Fibroblast of mammary gland (primary cell): Measurements from ENCODE around the gene STK38L.

Experiments
- DNase-seq: peaks from one replicate; pipeline ENCODE4 v3.0.0-alpha.2; 2010; ENCODE audit warnings: low read depth
- H3K4me3 ChIP-seq: 2 replicates; pipeline ENCODE4 v1.5.1; 2011; ENCODE audit warnings: low read depth, mild to moderate bottlenecking, low read length, moderate library complexity; ENCODE audit not compliant: control insufficient read depth
- CTCF ChIP-seq: conservative IDR thresholded peaks from 2 replicates; pipeline ENCODE4 v1.5.1; 2011; ENCODE audit warnings: low read depth, low read length, inconsistent platforms; ENCODE audit not compliant: control insufficient read depth, insufficient read depth

STK38L gene

GRCh38 chr12:27345376-27345775, 101.3 kb downstream of the STK38L start:
- no peak overlapping the region for H3K4me3 ChIP-seq
- no peak for TF ChIP-seq CTCF
- no peak for DNase-seq

DNA sequence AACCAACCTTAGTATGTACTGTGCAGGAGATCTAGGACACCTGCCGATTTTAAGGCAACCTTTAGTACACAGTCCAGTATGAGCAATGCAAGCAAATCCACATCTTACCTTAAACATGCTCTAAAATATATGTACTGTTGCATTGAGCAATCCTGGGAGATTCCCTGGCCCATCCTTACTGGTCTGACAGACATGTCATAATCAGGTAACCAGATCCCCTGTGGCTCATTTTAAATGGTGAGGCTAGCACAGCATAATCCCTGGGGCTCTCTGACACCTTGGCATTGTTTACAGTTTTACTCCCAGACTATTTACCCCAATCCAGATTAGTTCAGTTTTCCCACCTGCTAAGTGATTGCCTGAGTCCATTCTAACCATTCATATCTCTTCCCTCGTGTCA, 103.7 kb downstream of the STK38L start:
- no peak for DNase-seq
- TF ChIP-seq CTCF: no peak
- H3K4me3 ChIP-seq: no peak overlapping the region

- no peak for DNase-seq
- no peak for TF ChIP-seq CTCF
- H3K4me3 ChIP-seq: no peak overlapping the region
Observed at GRCh38 chr12:27351476-27351875, 107.4 kb downstream of the STK38L start.

- no peak overlapping the region for H3K4me3 ChIP-seq
- TF ChIP-seq CTCF: no peak
- DNase-seq: no peak
Observed at GRCh38 chr12:27355486-27355885, 111.4 kb downstream of the STK38L start.

- no peak for TF ChIP-seq CTCF
- no peak overlapping the region for H3K4me3 ChIP-seq
- DNase-seq: no peak
Observed at GRCh38 chr12:27355979-27356378, 111.9 kb downstream of the STK38L start.

DNA sequence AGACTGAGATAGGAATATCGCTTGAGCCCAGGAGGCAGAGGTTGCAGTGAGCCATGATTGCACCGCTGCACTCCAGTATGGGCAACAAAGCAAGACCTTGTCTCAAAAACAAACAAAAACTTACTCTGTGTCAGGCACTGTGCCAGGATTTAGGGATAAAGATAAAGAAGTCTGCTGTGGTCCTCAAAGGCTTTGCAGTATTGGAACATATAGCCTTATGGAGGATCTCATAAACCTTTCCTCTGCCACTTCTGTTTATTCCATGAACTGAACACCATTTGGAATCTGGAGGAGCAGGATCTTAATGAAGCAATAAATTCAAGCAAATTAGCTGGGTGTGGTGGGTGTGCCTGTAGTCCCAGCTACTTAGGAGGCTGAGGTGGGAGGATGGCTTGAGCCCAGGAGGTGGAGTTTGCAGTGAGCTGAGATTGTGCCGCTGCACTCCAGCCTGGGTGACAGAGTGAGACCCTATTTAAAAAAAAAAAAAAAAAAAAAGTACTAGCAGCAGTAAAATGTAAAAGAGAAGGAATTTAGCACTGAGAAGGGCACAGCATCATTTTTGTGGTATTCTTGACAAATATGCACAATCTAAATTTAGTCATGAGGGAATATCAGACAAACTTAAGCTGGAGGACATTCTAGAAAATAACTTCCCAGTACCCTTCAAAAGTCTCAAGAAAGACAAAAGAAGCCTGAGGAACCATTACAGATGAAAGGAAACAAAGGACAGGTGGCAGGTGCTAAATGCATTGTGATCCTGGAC, 115.7 kb downstream of the STK38L start:
- DNase-seq: no peak
- no peak overlapping the region for H3K4me3 ChIP-seq

More for the DNA sequence above, 115.7 kb downstream of the STK38L start:
- TF ChIP-seq CTCF: no peak
